K562 (cell line): Measurements from ENCODE around the gene ABCA7. TPM values are rescaled to one million over a fixed set of nuclear protein-coding genes. Genes with fewer than 3 reads are reported as not detected.
A peak's percentile ranks its signal among the peaks of the same experiment; 100 is the strongest.

Experiments
- ATAC-seq: fragments of 200-7000 bp; cut with Tn5 transposase; 3 replicates; pipeline ENCODE4 v1.9.1; 2020; ENCODE audit warnings: moderate library complexity
- BruUV-seq: library from RNA; stranded (reverse); fragments of 400-500 nt; replicated peaks from 2 replicates; lab custom pipeline; 2021; lab: Mats Ljungman, UMichigan
- CTCF ChIA-PET: fragments of 300-600 bp; formaldehyde crosslinking; extraction: SDS; loops from one replicate; lab custom pipeline; 2021; ENCODE audit warnings: low intra/inter-chr PET ratio; lab: Yijun Ruan, JAX
- POLR2A ChIA-PET: fragments of 300-600, 350-650 bp; sonication (Branson Sonifier 250); formaldehyde crosslinking; extraction: SDS; loops from one replicate; lab custom pipeline; 2021; ENCODE audit warnings: antibody characterized with exemption, inconsistent platforms; lab: Yijun Ruan, JAX
- DNase-seq, 4 experiments: peaks; one replicate each; pipeline versions ENCODE4 v3.0.0 to v3.0.0-alpha.2; 2011 to 2018; ENCODE audit warnings: low spot score in 3 of 4, mixed read lengths in 3 of 4; ENCODE audit errors: extremely low read depth in 1 of 4
- FAIRE-seq: peaks from 2 replicates; lab custom pipeline; 2011; peaks lifted over from hg19 to GRCh38; lab: Jason Lieb, UNC
- H2AFZ ChIP-seq: 2 replicates; pipeline ENCODE4 v1.6.0; 2011; ENCODE audit warnings: low read depth, low read length, control low read depth, inconsistent platforms
- H3K27ac ChIP-seq: fragments of 200-600 bp; 3 replicates; pipeline ENCODE4 v1.8.0; 2011; ENCODE audit warnings: low read depth, mild to moderate bottlenecking, control low read depth, inconsistent platforms, low read length, moderate library complexity, mixed read lengths; ENCODE audit errors: extremely low read depth
- H3K27me3 ChIP-seq, 2 experiments: fragments of 300-600 bp in 1 of 2; 2 replicates in 1 of 2; 3 replicates in 1 of 2; pipeline versions ENCODE4 v1.6.0 to v1.8.0; 2011; ENCODE audit warnings: inconsistent platforms in 2 of 2, low read length in 2 of 2, mild to moderate bottlenecking in 1 of 2, mixed read lengths in 1 of 2, moderate library complexity in 1 of 2; ENCODE audit not compliant: control insufficient read depth in 2 of 2, insufficient read depth in 2 of 2
- H3K36me3 ChIP-seq: fragments of 300-600 bp; 3 replicates; pipeline ENCODE4 v1.8.0; 2011; ENCODE audit warnings: mild to moderate bottlenecking, low read length, inconsistent platforms; ENCODE audit not compliant: control insufficient read depth, insufficient read depth
- H3K4me1 ChIP-seq, 2 experiments: fragments of 200-600 bp in 1 of 2; replicated peaks in 1 of 2; 2 replicates in 1 of 2; 3 replicates in 1 of 2; pipeline versions ENCODE4 v1.5.1 to v1.8.0; 2011; ENCODE audit warnings: inconsistent platforms in 2 of 2, low read length in 2 of 2, mild to moderate bottlenecking in 1 of 2, mixed read lengths in 1 of 2, moderate library complexity in 1 of 2; ENCODE audit not compliant: control insufficient read depth in 2 of 2, insufficient read depth in 2 of 2
- H3K4me2 ChIP-seq: 2 replicates; pipeline ENCODE4 v1.6.1; 2011; ENCODE audit warnings: low read length, control low read depth, inconsistent platforms, mixed read lengths; ENCODE audit not compliant: insufficient read depth
- H3K4me3 ChIP-seq: fragments of 200-600 bp; sonication (generic), shearing (Covaris generic); 2 replicates; pipeline ENCODE4 v1.5.1; 2016; ENCODE audit warnings: control low read depth, inconsistent platforms
- H3K79me2 ChIP-seq: fragments of 200-600 bp; 3 replicates; pipeline ENCODE4 v1.8.0; 2011; ENCODE audit warnings: low read length, inconsistent platforms; ENCODE audit not compliant: control insufficient read depth, insufficient read depth
- H3K9ac ChIP-seq, 2 experiments: 2 replicates each; pipeline versions ENCODE4 v1.6.0 to v1.6.1; 2011; ENCODE audit warnings: low read depth in 2 of 2, low read length in 2 of 2, control low read depth in 1 of 2, inconsistent platforms in 1 of 2, mild to moderate bottlenecking in 1 of 2, mixed read lengths in 1 of 2; ENCODE audit not compliant: insufficient read depth in 1 of 2
- H3K9me1 ChIP-seq: one replicate; pipeline ENCODE4 v1.6.0; 2011; ENCODE audit warnings: inconsistent platforms, mild to moderate bottlenecking, low read length, moderate library complexity; ENCODE audit not compliant: control insufficient read depth, insufficient read depth
- H3K9me3 ChIP-seq: replicated peaks from 2 replicates; pipeline ENCODE4 v1.5.1; 2011; ENCODE audit warnings: low read depth, low read length, inconsistent platforms; ENCODE audit not compliant: control insufficient read depth, insufficient read depth
- H4K20me1 ChIP-seq: replicated peaks from 2 replicates; pipeline ENCODE4 v1.6.1; 2011; ENCODE audit warnings: low read length, inconsistent platforms, mixed read lengths; ENCODE audit not compliant: control insufficient read depth, insufficient read depth
- ARHGAP35 ChIP-seq: fragments of 450-650 bp; IDR thresholded peaks from 2 replicates; pipeline ENCODE4 v1.6.1; 2018; ENCODE audit not compliant: partially characterized antibody
- BCL6 ChIP-seq: fragments of 250-450 bp; sonication (Bioruptor Pico); IDR thresholded peaks from 2 replicates; pipeline ENCODE4 v1.4.0; 2020
- CBFA2T2 ChIP-seq: fragments of 450-650 bp; conservative IDR thresholded peaks from 2 replicates; pipeline ENCODE4 v1.6.1; 2017; ENCODE audit warnings: mild to moderate bottlenecking
- CEBPB ChIP-seq: fragments of 450-650 bp; IDR thresholded peaks from 2 replicates; pipeline ENCODE4 v1.6.1; 2016; ENCODE audit warnings: missing genetic modification characterization, missing compliant biosample characterization
- ERF ChIP-seq: fragments of 450-650 bp; formaldehyde crosslinking; IDR thresholded peaks from 2 replicates; pipeline ENCODE4 v1.4.0; 2020; ENCODE audit warnings: mild to moderate bottlenecking, mixed read lengths
- HDAC8 ChIP-seq: fragments of 450-650 bp; IDR thresholded peaks from 2 replicates; pipeline ENCODE4 v1.6.1; 2016; ENCODE audit warnings: mild to moderate bottlenecking, missing genetic modification characterization, moderate library complexity, missing compliant biosample characterization
- HNRNPLL ChIP-seq: fragments of 200-400 bp; formaldehyde crosslinking; IDR thresholded peaks from 2 replicates; pipeline ENCODE4 v1.6.1; 2017; ENCODE audit warnings: low read length, low read depth, mild to moderate bottlenecking; ENCODE audit not compliant: poor library complexity, severe bottlenecking
- JUN ChIP-seq, 2 experiments: sonication (generic) in 1 of 2; formaldehyde crosslinking in 1 of 2; IDR thresholded peaks; 2 replicates each; pipeline versions ENCODE4 v1.6.1 to v1.8.0; 2012 to 2022; ENCODE audit warnings: borderline replicate concordance in 2 of 2, mild to moderate bottlenecking in 2 of 2, improper control_type of control experiment in 1 of 2, low read depth in 1 of 2, low read length in 1 of 2, missing genetic modification reagents in 1 of 2
- NEUROD1 ChIP-seq: fragments of 150-350 bp; IDR thresholded peaks from 2 replicates; pipeline ENCODE4 v1.6.1; 2014; ENCODE audit warnings: borderline replicate concordance, low read length, low read depth; ENCODE audit not compliant: partially characterized antibody
- NFIC ChIP-seq: fragments of 450-650 bp; IDR thresholded peaks from 2 replicates; pipeline ENCODE4 v1.6.1; 2017; ENCODE audit warnings: mild to moderate bottlenecking, inconsistent platforms
- NR2C1 ChIP-seq, 2 experiments: fragments of 450-650 bp; IDR thresholded peaks; 2 replicates each; pipeline ENCODE4 v1.6.1; 2017; ENCODE audit warnings: mild to moderate bottlenecking in 2 of 2, antibody characterized with exemption in 1 of 2, inconsistent platforms in 1 of 2, missing compliant biosample characterization in 1 of 2, missing genetic modification characterization in 1 of 2
- PHF8 ChIP-seq: fragments of 200-600 bp; sonication (generic); IDR thresholded peaks from 2 replicates; pipeline ENCODE4 v1.6.1; 2012; ENCODE audit warnings: mixed run types, mild to moderate bottlenecking, inconsistent platforms, low read length, moderate library complexity, borderline replicate concordance
- POLR2G ChIP-seq: fragments of 200-400 bp; formaldehyde crosslinking; IDR thresholded peaks from 2 replicates; pipeline ENCODE4 v1.6.1; 2017; ENCODE audit warnings: low read depth, mild to moderate bottlenecking, antibody characterized with exemption, low read length, moderate library complexity
- RUNX1 ChIP-seq: sonication (generic); IDR thresholded peaks from 2 replicates; pipeline ENCODE4 v1.6.1; 2016; ENCODE audit warnings: antibody characterized with exemption, low read depth
- SMAD2 ChIP-seq: fragments of 150-350 bp; IDR thresholded peaks from 2 replicates; pipeline ENCODE4 v1.6.1; 2014; ENCODE audit warnings: low read depth, mild to moderate bottlenecking, low read length
- SREBF1 ChIP-seq: fragments of 150-350 bp; IDR thresholded peaks from 2 replicates; pipeline ENCODE4 v1.6.1; 2014; ENCODE audit warnings: antibody characterized with exemption, low read depth, low read length, borderline replicate concordance
- SRF ChIP-seq, 2 experiments: fragments of 250-450, 450-650 bp in 1 of 2; sonication (Bioruptor Pico) in 1 of 2; sonication (generic) in 1 of 2; formaldehyde crosslinking; IDR thresholded peaks; 2 replicates each; pipeline versions ENCODE4 v1.5.0 to v1.5.1; 2020 to 2022; ENCODE audit warnings: mild to moderate bottlenecking in 1 of 2, missing genetic modification reagents in 1 of 2
- TAL1 ChIP-seq: fragments of 450-650 bp; IDR thresholded peaks from 2 replicates; pipeline ENCODE4 v1.6.1; 2016; ENCODE audit warnings: mild to moderate bottlenecking
- ZNF121 ChIP-seq: sonication (generic); formaldehyde crosslinking; conservative IDR thresholded peaks from 2 replicates; pipeline ENCODE4 v1.8.0; 2022; ENCODE audit warnings: missing genetic modification reagents
- ZNF408 ChIP-seq: fragments of 250-450 bp; sonication (Bioruptor Pico); IDR thresholded peaks from 2 replicates; pipeline ENCODE4 v1.4.0; 2020; ENCODE audit warnings: low read depth, mild to moderate bottlenecking, moderate library complexity
- ZNF583 ChIP-seq: fragments of 250-450 bp; sonication (Bioruptor Pico); IDR thresholded peaks from 2 replicates; pipeline ENCODE4 v1.4.0; 2020
- WGBS: fragments of 100-300 bp; shearing (Covaris generic); methylation state at CpG from one replicate; pipeline ENCODE4 v1.1.6; 2016; ENCODE audit warnings: low coverage, mixed read lengths; ENCODE audit not compliant: insufficient coverage; ENCODE audit errors: missing lambda C conversion rate; 5-methylcytosine and 5-hydroxymethylcytosine counted together
- in situ Hi-C: fragments of 300-500 bp; cut with MboI; formaldehyde crosslinking; loops from 4 replicates; pipeline ENCODE4 v1.15.0; 2018; ENCODE audit warnings: inconsistent platforms, mixed read lengths
- intact Hi-C: fragments of 100-400 bp; cut with micrococcal nuclease; formaldehyde crosslinking; loops from 2 replicates; pipeline ENCODE4 v1.14.2; 2022
- polyA plus RNA-seq, 8 experiments: library from polyadenylated mRNA; depleted of rRNA in 4 of 8; stranded (reverse) in 5 of 8; unstranded in 3 of 8; fragments of >200 nt; fragmentation: Nextera tagmentation in 2 of 8; fragmentation: Illumina TruSeq in 1 of 8; extraction: Ambion mirVana in 2 of 8; extraction: Trizol in 1 of 8; gene quantifications; 2 replicates each; pipeline versions ENCODE4 v1.2.1 to v1.2.3, GENCODE V29; 2011 to 2014; ENCODE audit warnings: inconsistent platforms in 1 of 8, missing spikeins in 1 of 8
- total RNA-seq, 7 experiments: library from RNA; depleted of rRNA in 6 of 7; stranded (reverse); fragments of >200 nt in 6 of 7; fragmentation: Illumina TruSeq in 2 of 7; extraction: Trizol in 2 of 7; gene quantifications; 2 replicates each; pipeline versions ENCODE4 v1.2.1 to v1.2.3, GENCODE V29; 2011 to 2021; ENCODE audit warnings: low replicate concordance in 1 of 7
- TF ChIP-seq, protein P1 (sequence below): fragments of 200-800 bp; sonication (Bioruptor generic); IDR thresholded peaks from 2 replicates; pipeline ENCODE4 v1.6.1; 2017; ENCODE audit warnings: missing genetic modification characterization, missing compliant biosample characterization

Gene ABCA7
- total and polyA plus RNA-seq, 9 of the 15 experiments (the other 6 are each of a cell fraction or from before 2014, with no cell fraction given), result 2.3 to 96.1 (median 31.2) TPM

- DNase-seq, result peak; percentile 81 to 89 (median 87)
- no peak overlapping the region for H3K4me3 ChIP-seq
- H3K79me2 ChIP-seq, result no peaks in the 10 kb centered on the region; the same call in 2 of the 3 replicates
- CTCF ChIA-PET, result no interaction called here
- peak; percentile 6 for FAIRE-seq
- BruUV-seq, result no TSS peak
- WGBS, result 1% methylated on average over 24 of the region's 47 CpGs
- H2AFZ ChIP-seq, result no peak overlapping the region
- H3K27ac ChIP-seq, result no peak overlapping the region
- peak overlapping the region in 1 of 2 experiments; percentile 75; a peak in 2 of 4 replicates for H3K9ac ChIP-seq
- no peaks in the 10 kb centered on the region; the same call in 1 of the 2 replicates for H4K20me1 ChIP-seq
- no peaks in the 10 kb centered on the region for H3K9me3 ChIP-seq
- in situ Hi-C loops, result no loop called here
- POLR2A ChIA-PET, result interaction anchor here (0.5 to 1.1 kb wide), 5 partner anchors 10 to 253 kb away, joined by 3 to 6 read pairs (median 3); partner anchors contain the start of gene CNN2
- H3K4me1 ChIP-seq, result peaks cover 9 to 81% of the 10 kb centered on the region in 2 experiments; a peak in 4 of 5 replicates
- H3K27me3 ChIP-seq, result no peaks in the 10 kb centered on the region
- intact Hi-C loops, result no loop called here
- peaks cover 84% of the 10 kb centered on the region; the same call in 2 of the 3 replicates for H3K36me3 ChIP-seq
- peaks cover 6% of the 10 kb centered on the region for H3K9me1 ChIP-seq
- H3K4me2 ChIP-seq, result peak overlapping the region; percentile 46; the same call in 1 of the 2 replicates
- ATAC-seq, result peak; percentile 82
- no peak for TF ChIP-seq ZNF583
- no peak for TF ChIP-seq JUN (IDR thresholded peaks at IDR 0.05; ENCODE audit: borderline replicate concordance, low read depth, low read length)
- TF ChIP-seq JUN (CRISPR knock-in tag; IDR thresholded peaks at IDR 0.05; ENCODE audit: borderline replicate concordance), result no peak
- no peak for TF ChIP-seq HNRNPLL
- no peak for TF ChIP-seq RUNX1
- no peak for TF ChIP-seq PHF8
- peak; percentile 60 for TF ChIP-seq NFIC
- no peak for TF ChIP-seq SREBF1
- TF ChIP-seq ZNF121, result no peak
- no peak for TF ChIP-seq SMAD2
- no peak for TF ChIP-seq BCL6 (CRISPR knock-in tag)
- TF ChIP-seq POLR2G, result peak; percentile 62; the same call in 1 of the 2 replicates
- no peak for TF ChIP-seq NR2C1 (IDR thresholded peaks at IDR 0.05)
- no peak for TF ChIP-seq NR2C1 (tag; IDR thresholded peaks at IDR 0.05)
- no peak for TF ChIP-seq HDAC8 (tag)
- TF ChIP-seq NEUROD1, result no peak
- TF ChIP-seq ZNF408 (CRISPR knock-in tag), result no peak
- no peak for TF ChIP-seq ERF (CRISPR knock-in tag)
- no peak for TF ChIP-seq ARHGAP35
- TF ChIP-seq CBFA2T2, result no peak
- TF ChIP-seq TAL1, result no peak
- no peak for TF ChIP-seq CEBPB (tag)
- TF ChIP-seq, protein P1, sequence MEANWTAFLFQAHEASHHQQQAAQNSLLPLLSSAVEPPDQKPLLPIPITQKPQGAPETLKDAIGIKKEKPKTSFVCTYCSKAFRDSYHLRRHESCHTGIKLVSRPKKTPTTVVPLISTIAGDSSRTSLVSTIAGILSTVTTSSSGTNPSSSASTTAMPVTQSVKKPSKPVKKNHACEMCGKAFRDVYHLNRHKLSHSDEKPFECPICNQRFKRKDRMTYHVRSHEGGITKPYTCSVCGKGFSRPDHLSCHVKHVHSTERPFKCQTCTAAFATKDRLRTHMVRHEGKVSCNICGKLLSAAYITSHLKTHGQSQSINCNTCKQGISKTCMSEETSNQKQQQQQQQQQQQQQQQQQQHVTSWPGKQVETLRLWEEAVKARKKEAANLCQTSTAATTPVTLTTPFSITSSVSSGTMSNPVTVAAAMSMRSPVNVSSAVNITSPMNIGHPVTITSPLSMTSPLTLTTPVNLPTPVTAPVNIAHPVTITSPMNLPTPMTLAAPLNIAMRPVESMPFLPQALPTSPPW (CRISPR knock-in tag), result peak; percentile 32; the same call in 1 of the 2 replicates
- TF ChIP-seq SRF (CRISPR knock-in tag; IDR thresholded peaks at IDR 0.05), result no peak
Measured at GRCh38 chr19:991174-991931, 48.6 kb upstream of the ABCA7 start.
